Measurements from ENCODE around the gene BRSK1.
A peak's percentile ranks its signal among the peaks of the same experiment; 100 is the strongest.

Gene BRSK1

GRCh38 chr19:55283548-55284377, at the start of gene BRSK1:
Gene BRSK1, plus strand, starts transcription at chr19:55283997. Its CDS starts 446 bp downstream, at chr19:55284443.
- peak; percentile 50 for DNase-seq

GRCh38 chr19:55238030-55238429, 45.8 kb upstream of the BRSK1 start:
- DNase-seq, result no peak

GRCh38 chr19:55239004-55239403, 44.8 kb upstream of the BRSK1 start:
- no peak for DNase-seq

- no peak for DNase-seq
These were observed 43.1 kb upstream of the BRSK1 start for GRCh38 chr19:55240713-55241020.

GRCh38 chr19:55241143-55241934, 42.5 kb upstream of the BRSK1 start:
- no peak for DNase-seq

- no peak for DNase-seq
These were observed 41.8 kb upstream of the BRSK1 start for GRCh38 chr19:55241935-55242464.

GRCh38 chr19:55242517-55242916, 41.3 kb upstream of the BRSK1 start:
- no peak for DNase-seq

GRCh38 chr19:55244004-55244680, 39.7 kb upstream of the BRSK1 start:
- DNase-seq, result no peak

GRCh38 chr19:55245236-55245904, 38.4 kb upstream of the BRSK1 start:
- no peak for DNase-seq

GRCh38 chr19:55246462-55247451, 37.0 kb upstream of the BRSK1 start:
- no peak for DNase-seq

GRCh38 chr19:55247621-55248099, 36.1 kb upstream of the BRSK1 start:
- DNase-seq, result no peak

- DNase-seq, result no peak
These were observed 35.6 kb upstream of the BRSK1 start for GRCh38 chr19:55248166-55248675.

GRCh38 chr19:55248704-55249103, 35.1 kb upstream of the BRSK1 start:
- DNase-seq, result no peak

- DNase-seq, result no peak
These were observed 34.0 kb upstream of the BRSK1 start for GRCh38 chr19:55249841-55250240.

GRCh38 chr19:55250262-55251036, 33.3 kb upstream of the BRSK1 start:
- DNase-seq, result no peak

GRCh38 chr19:55251341-55252081, 32.3 kb upstream of the BRSK1 start:
- peak; percentile 54 for DNase-seq

- no peak for DNase-seq
These were observed 30.8 kb upstream of the BRSK1 start for GRCh38 chr19:55252760-55253663.

- DNase-seq, result peak; percentile 64
These were observed 29.8 kb upstream of the BRSK1 start for GRCh38 chr19:55253842-55254624.

Data from activated naive CD4-positive, alpha-beta T cell treated with Interleukin-2 at 50 U/mL for 16 hours (primary cell).